Chondrocyte (in vitro differentiated cells): ENCODE results near the gene PDPR. TPM values are rescaled to one million over a fixed set of nuclear protein-coding genes. Genes with fewer than 3 reads are reported as not detected.
A peak's percentile ranks its signal among the peaks of the same experiment; 100 is the strongest.

Source experiments
- DNase-seq: peaks from one replicate; pipeline ENCODE4 v3.0.0; 2021; ENCODE audit warnings: mixed read lengths, low spot score
- H3K27ac Mint-ChIP-seq: one replicate; pipeline ENCODE4 v1.8.0; 2021; ENCODE audit warnings: mild to moderate bottlenecking, moderate library complexity, mixed read lengths; ENCODE audit not compliant: unreplicated experiment
- H3K27me3 Mint-ChIP-seq: 2 replicates; pipeline ENCODE4 v1.8.0; 2021; ENCODE audit warnings: low read depth, mixed read lengths
- H3K36me3 Mint-ChIP-seq: 2 replicates; pipeline ENCODE4 v1.8.0; 2021; ENCODE audit warnings: low read depth, mixed read lengths
- H3K4me1 Mint-ChIP-seq: 2 replicates; pipeline ENCODE4 v1.8.0; 2021; ENCODE audit warnings: low read depth, mild to moderate bottlenecking, mixed read lengths
- H3K4me3 Mint-ChIP-seq: one replicate; pipeline ENCODE4 v1.8.0; 2021; ENCODE audit warnings: mild to moderate bottlenecking, moderate library complexity, mixed read lengths; ENCODE audit not compliant: unreplicated experiment
- H3K9me3 Mint-ChIP-seq: 2 replicates; pipeline ENCODE4 v1.8.0; 2021; ENCODE audit warnings: low read depth, mixed read lengths
- CTCF ChIP-seq: fragments of 200-600 bp; sonication (generic); IDR thresholded peaks from 2 replicates; pipeline ENCODE4 v1.5.0; 2021; ENCODE audit warnings: antibody characterized with exemption, mild to moderate bottlenecking, moderate library complexity
- total RNA-seq: library from RNA; stranded (reverse); gene quantifications from 3 replicates; pipeline ENCODE4 v1.2.1, GENCODE V29; 2021

The PDPR gene
- total RNA-seq, 1 donor from 2014 or later = 22.8 TPM

- H3K9me3 Mint-ChIP-seq = no peaks in the 10 kb centered on the region
- H3K4me3 Mint-ChIP-seq = no peak overlapping the region
- no peak overlapping the region for H3K27ac Mint-ChIP-seq
- no peaks in the 10 kb centered on the region for H3K27me3 Mint-ChIP-seq
- H3K4me1 Mint-ChIP-seq = peaks cover 6% of the 10 kb centered on the region
- TF ChIP-seq CTCF = no peak
- peak; percentile 82 for DNase-seq
- peaks cover 29% of the 10 kb centered on the region for H3K36me3 Mint-ChIP-seq
Measured at GRCh38 chr16:70158261-70158939, 44.3 kb downstream of the PDPR start.

GRCh38 chr16:70159355-70160348 is 45.5 kb downstream of the PDPR start:
- H3K27ac Mint-ChIP-seq = no peak overlapping the region
- H3K27me3 Mint-ChIP-seq = no peaks in the 10 kb centered on the region
- peaks cover 4% of the 10 kb centered on the region for H3K4me1 Mint-ChIP-seq
- H3K9me3 Mint-ChIP-seq = no peaks in the 10 kb centered on the region
- peaks cover 24% of the 10 kb centered on the region for H3K36me3 Mint-ChIP-seq
- no peak for TF ChIP-seq CTCF
- no peak for DNase-seq
- no peak overlapping the region for H3K4me3 Mint-ChIP-seq

- no peak overlapping the region for H3K27ac Mint-ChIP-seq
- H3K4me3 Mint-ChIP-seq = no peak overlapping the region
- peaks cover 7% of the 10 kb centered on the region for H3K4me1 Mint-ChIP-seq
- no peaks in the 10 kb centered on the region for H3K9me3 Mint-ChIP-seq
- H3K36me3 Mint-ChIP-seq = peaks cover 24% of the 10 kb centered on the region
- no peaks in the 10 kb centered on the region for H3K27me3 Mint-ChIP-seq
- TF ChIP-seq CTCF = no peak
- DNase-seq = peak; percentile 66
Measured at GRCh38 chr16:70160388-70160787, 46.3 kb downstream of the PDPR start.

GRCh38 chr16:70160821-70161220 is 46.7 kb downstream of the PDPR start:
- peaks cover 23% of the 10 kb centered on the region for H3K36me3 Mint-ChIP-seq
- no peak overlapping the region for H3K4me3 Mint-ChIP-seq
- no peaks in the 10 kb centered on the region for H3K27me3 Mint-ChIP-seq
- H3K4me1 Mint-ChIP-seq = peaks cover 7% of the 10 kb centered on the region
- DNase-seq = peak; percentile 42
- H3K9me3 Mint-ChIP-seq = no peaks in the 10 kb centered on the region
- no peak overlapping the region for H3K27ac Mint-ChIP-seq
- no peak for TF ChIP-seq CTCF

- H3K27me3 Mint-ChIP-seq = no peaks in the 10 kb centered on the region
Measured at GRCh38 chr16:70161350-70161749, 47.2 kb downstream of the PDPR start.

More at GRCh38 chr16:70161350-70161749, 47.2 kb downstream of the PDPR start:
- H3K4me1 Mint-ChIP-seq = peaks cover 7% of the 10 kb centered on the region
- no peak overlapping the region for H3K27ac Mint-ChIP-seq
- no peak overlapping the region for H3K4me3 Mint-ChIP-seq
- no peak for TF ChIP-seq CTCF
- H3K36me3 Mint-ChIP-seq = peaks cover 18% of the 10 kb centered on the region
- DNase-seq = peak; percentile 65
- no peaks in the 10 kb centered on the region for H3K9me3 Mint-ChIP-seq
